Astrocyte (in vitro differentiated cells and primary cell): ENCODE results near the gene PPM1N. TPM values are rescaled to one million over a fixed set of nuclear protein-coding genes. Genes with fewer than 3 reads are reported as not detected.

Experiments
- DNase-seq: peaks from one replicate; pipeline ENCODE4 v3.0.0-alpha.2; 2010; ENCODE audit warnings: low read depth
- FAIRE-seq: peaks from 2 replicates; lab custom pipeline; 2011; peaks lifted over from hg19 to GRCh38; lab: Jason Lieb, UNC
- H2AFZ ChIP-seq: 2 replicates; pipeline ENCODE4 v1.6.0; 2012; ENCODE audit warnings: low read depth, low read length, inconsistent platforms
- H3K27ac ChIP-seq: 2 replicates; pipeline ENCODE4 v1.5.1; 2011; ENCODE audit warnings: low read depth, low read length, inconsistent platforms
- H3K27me3 ChIP-seq: 2 replicates; pipeline ENCODE4 v1.6.0; 2011; ENCODE audit warnings: low read length, inconsistent platforms; ENCODE audit not compliant: insufficient read depth
- H3K36me3 ChIP-seq: 2 replicates; pipeline ENCODE4 v1.5.1; 2011; ENCODE audit warnings: low read length, inconsistent platforms; ENCODE audit not compliant: insufficient read depth
- H3K4me1 ChIP-seq: 2 replicates; pipeline ENCODE4 v1.5.1; 2011; ENCODE audit warnings: low read length, inconsistent platforms; ENCODE audit not compliant: insufficient read depth
- H3K4me2 ChIP-seq: 2 replicates; pipeline ENCODE4 v1.6.0; 2012; ENCODE audit warnings: low read length, inconsistent platforms
- H3K4me3 ChIP-seq: 2 replicates; pipeline ENCODE4 v1.5.1; 2011; ENCODE audit warnings: low read depth, mild to moderate bottlenecking, low read length, inconsistent platforms; ENCODE audit not compliant: insufficient read depth
- H3K79me2 ChIP-seq: 2 replicates; pipeline ENCODE4 v1.6.0; 2012; ENCODE audit warnings: mild to moderate bottlenecking, low read length, inconsistent platforms; ENCODE audit not compliant: insufficient read depth
- H3K9ac ChIP-seq: 2 replicates; pipeline ENCODE4 v1.6.0; 2012; ENCODE audit warnings: mild to moderate bottlenecking, low read length, inconsistent platforms
- H3K9me3 ChIP-seq: 2 replicates; pipeline ENCODE4 v1.5.1; 2012; ENCODE audit warnings: low read depth, mild to moderate bottlenecking, low read length, inconsistent platforms; ENCODE audit not compliant: insufficient read depth
- H4K20me1 ChIP-seq: 2 replicates; pipeline ENCODE4 v1.6.0; 2012; ENCODE audit warnings: low read length, inconsistent platforms; ENCODE audit not compliant: insufficient read depth
- H3K27ac Mint-ChIP-seq: one replicate; pipeline ENCODE4 v1.8.0; 2021; ENCODE audit warnings: mild to moderate bottlenecking, mixed read lengths; ENCODE audit not compliant: unreplicated experiment
- H3K27me3 Mint-ChIP-seq: one replicate; pipeline ENCODE4 v1.8.0; 2021; ENCODE audit warnings: low read depth, mixed read lengths; ENCODE audit not compliant: unreplicated experiment
- H3K36me3 Mint-ChIP-seq: one replicate; pipeline ENCODE4 v1.8.0; 2021; ENCODE audit warnings: low read depth, mixed read lengths; ENCODE audit not compliant: unreplicated experiment
- H3K4me1 Mint-ChIP-seq: one replicate; pipeline ENCODE4 v1.8.0; 2021; ENCODE audit warnings: low read depth, mixed read lengths; ENCODE audit not compliant: unreplicated experiment
- H3K4me3 Mint-ChIP-seq: one replicate; pipeline ENCODE4 v1.8.0; 2021; ENCODE audit warnings: mild to moderate bottlenecking, moderate library complexity, mixed read lengths; ENCODE audit not compliant: unreplicated experiment
- H3K9me3 Mint-ChIP-seq: one replicate; pipeline ENCODE4 v1.8.0; 2021; ENCODE audit warnings: mild to moderate bottlenecking, mixed read lengths; ENCODE audit not compliant: unreplicated experiment
- CTCF ChIP-seq: IDR thresholded peaks from 2 replicates; pipeline ENCODE4 v1.5.1; 2011; ENCODE audit warnings: low read depth, mild to moderate bottlenecking, inconsistent platforms, low read length, moderate library complexity; ENCODE audit not compliant: insufficient read depth
- EZH2 ChIP-seq: IDR thresholded peaks from 2 replicates; pipeline ENCODE4 v1.6.1; 2012; ENCODE audit warnings: mild to moderate bottlenecking, low read length, inconsistent platforms; ENCODE audit not compliant: insufficient read depth
- total RNA-seq: library from RNA; stranded (reverse); gene quantifications from 2 replicates; pipeline ENCODE4 v1.2.1, GENCODE V29; 2021

Gene PPM1N
- total RNA-seq, 1 donor from 2014 or later = 1.3 TPM

GRCh38 chr19:45473682-45474605, 24.3 kb upstream of the PPM1N start:
- Mint-ChIP-seq H3K4me1 (peaks cover 13% of the 10 kb centered on the region), H3K36me3 (peaks cover 3% of the 10 kb centered on the region), H3K27me3 (peaks cover 3% of the 10 kb centered on the region), H3K4me3 (no peak overlapping the region), H3K27ac (no peak overlapping the region), H3K9me3 (no peaks in the 10 kb centered on the region)
- no peaks in the 10 kb centered on the region for H3K36me3 ChIP-seq
- H3K4me2 ChIP-seq = no peak overlapping the region
- no peaks in the 10 kb centered on the region for H3K27me3 ChIP-seq
- no peak for TF ChIP-seq CTCF
- no peak for TF ChIP-seq EZH2
- no peaks in the 10 kb centered on the region for H3K79me2 ChIP-seq
- peaks cover 25% of the 10 kb centered on the region for H3K4me1 ChIP-seq
- no peaks in the 10 kb centered on the region for H3K9me3 ChIP-seq
- no peak overlapping the region for H3K27ac ChIP-seq
- H4K20me1 ChIP-seq = peaks cover 18% of the 10 kb centered on the region
- H3K4me3 ChIP-seq = no peak overlapping the region
- FAIRE-seq (no peak), DNase-seq (no peak)
- no peak overlapping the region for H3K9ac ChIP-seq
- no peak overlapping the region for H2AFZ ChIP-seq

DNA sequence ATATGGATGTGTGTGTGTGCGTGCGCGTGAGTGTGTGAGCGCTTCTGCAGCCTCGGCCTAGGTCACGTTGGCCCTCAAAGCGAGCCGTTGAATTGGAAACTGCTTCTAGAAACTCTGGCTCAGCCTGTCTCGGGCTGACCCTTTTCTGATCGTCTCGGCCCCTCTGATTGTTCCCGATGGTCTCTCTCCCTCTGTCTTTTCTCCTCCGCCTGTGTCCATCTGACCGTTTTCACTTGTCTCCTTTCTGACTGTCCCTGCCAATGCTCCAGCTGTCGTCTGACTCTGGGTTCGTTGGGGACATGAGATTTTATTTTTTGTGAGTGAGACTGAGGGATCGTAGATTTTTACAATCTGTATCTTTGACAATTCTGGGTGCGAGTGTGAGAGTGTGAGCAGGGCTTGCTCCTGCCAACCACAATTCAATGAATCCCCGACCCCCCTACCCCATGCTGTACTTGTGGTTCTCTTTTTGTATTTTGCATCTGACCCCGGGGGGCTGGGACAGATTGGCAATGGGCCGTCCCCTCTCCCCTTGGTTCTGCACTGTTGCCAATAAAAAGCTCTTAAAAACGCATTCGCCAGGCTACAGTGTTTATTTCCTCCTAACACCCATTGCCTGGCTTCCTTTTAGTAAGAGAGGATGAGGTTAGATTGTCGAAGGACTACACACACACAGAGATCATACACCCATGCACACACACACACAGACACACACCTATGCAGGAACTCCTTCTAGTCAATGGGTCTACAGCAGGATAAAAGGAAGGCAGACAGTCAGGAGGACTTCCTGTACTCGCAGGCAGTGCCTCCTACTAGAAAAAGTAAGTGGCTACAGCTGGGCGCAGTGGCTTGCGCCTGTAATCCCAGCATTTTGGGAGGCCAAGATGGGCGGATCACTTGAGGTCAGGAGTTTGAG, 23.4 kb upstream of the PPM1N start:
- no peak overlapping the region for H3K27ac ChIP-seq
- H3K9me3 ChIP-seq = no peaks in the 10 kb centered on the region
- H3K9ac ChIP-seq = no peak overlapping the region
- FAIRE-seq (no peak), DNase-seq (no peak)
- no peaks in the 10 kb centered on the region for H3K79me2 ChIP-seq
- H4K20me1 ChIP-seq = peaks cover 16% of the 10 kb centered on the region
- TF ChIP-seq EZH2 = no peak
- no peak for TF ChIP-seq CTCF
- H3K27me3 ChIP-seq = no peaks in the 10 kb centered on the region
- H3K4me3 ChIP-seq = no peak overlapping the region
- Mint-ChIP-seq H3K4me1 (peaks cover 10% of the 10 kb centered on the region), H3K27me3 (peaks cover 3% of the 10 kb centered on the region), H3K9me3 (no peaks in the 10 kb centered on the region), H3K36me3 (peaks cover 3% of the 10 kb centered on the region), H3K27ac (no peak overlapping the region), H3K4me3 (no peak overlapping the region)
- peaks cover 21% of the 10 kb centered on the region for H3K4me1 ChIP-seq
- no peak overlapping the region for H2AFZ ChIP-seq
- no peak overlapping the region for H3K4me2 ChIP-seq
- no peaks in the 10 kb centered on the region for H3K36me3 ChIP-seq
